Fibroblast of lung (primary cell): Measurements from ENCODE around the gene TMUB1. TPM values are rescaled to one million over a fixed set of nuclear protein-coding genes. Genes with fewer than 3 reads are reported as not detected.

ENCODE experiments used
- DNase-seq, 2 donors: peaks; one replicate each; pipeline versions ENCODE4 v3.0.0 to v3.0.0-alpha.2; 2010; ENCODE audit warnings: low read depth in 2 of 2
- H2AFZ ChIP-seq: 2 replicates; pipeline ENCODE4 v1.5.1; 2012; ENCODE audit warnings: low read length, control low read depth, inconsistent platforms
- H3K27ac ChIP-seq: 2 replicates; pipeline ENCODE4 v1.5.1; 2011; ENCODE audit warnings: low read length, control low read depth; ENCODE audit not compliant: insufficient read depth
- H3K27me3 ChIP-seq: 2 replicates; pipeline ENCODE4 v1.5.1; 2011; ENCODE audit warnings: mild to moderate bottlenecking, low read length; ENCODE audit not compliant: control insufficient read depth, insufficient read depth
- H3K36me3 ChIP-seq: 2 replicates; pipeline ENCODE4 v1.5.1; 2011; ENCODE audit warnings: low read length; ENCODE audit not compliant: control insufficient read depth, insufficient read depth
- H3K4me1 ChIP-seq: 2 replicates; pipeline ENCODE4 v1.5.1; 2011; ENCODE audit warnings: low read length; ENCODE audit not compliant: control insufficient read depth, insufficient read depth; ENCODE audit errors: extremely low read depth
- H3K4me2 ChIP-seq: 2 replicates; pipeline ENCODE4 v1.5.1; 2011; ENCODE audit warnings: low read length, control low read depth; ENCODE audit not compliant: insufficient read depth; ENCODE audit errors: extremely low read depth
- H3K4me3 ChIP-seq, 4 experiments: fragments of 200-600 bp in 1 of 4; sonication (generic) in 1 of 4; replicated peaks in 1 of 4; 2 replicates each; pipeline ENCODE4 v1.5.1; 2011 to 2016; ENCODE audit warnings: low read length in 4 of 4, low read depth in 3 of 4, mild to moderate bottlenecking in 3 of 4, control low read depth in 2 of 4, inconsistent platforms in 1 of 4, mixed read lengths in 1 of 4; ENCODE audit not compliant: insufficient read depth in 1 of 4; ENCODE audit errors: control extremely low read depth in 1 of 4
- H3K79me2 ChIP-seq: 2 replicates; pipeline ENCODE4 v1.5.1; 2012; ENCODE audit warnings: mild to moderate bottlenecking, low read length, inconsistent platforms; ENCODE audit not compliant: control insufficient read depth, insufficient read depth
- H3K9ac ChIP-seq: 2 replicates; pipeline ENCODE4 v1.5.1; 2011; ENCODE audit warnings: mild to moderate bottlenecking, low read length, control low read depth; ENCODE audit not compliant: insufficient read depth
- H3K9me3 ChIP-seq: 2 replicates; pipeline ENCODE4 v1.5.1; 2012; ENCODE audit warnings: low read depth, low read length; ENCODE audit not compliant: control insufficient read depth, insufficient read depth
- H4K20me1 ChIP-seq: 2 replicates; pipeline ENCODE4 v1.5.1; 2011; ENCODE audit warnings: low read length; ENCODE audit not compliant: control insufficient read depth, insufficient read depth; ENCODE audit errors: extremely low read depth
- CTCF ChIP-seq, 2 donors: IDR thresholded peaks in 1 of 2; conservative IDR thresholded peaks in 1 of 2; 1 replicate in 1 of 2; 2 replicates in 1 of 2; pipeline ENCODE4 v1.5.1; 2011 to 2012; ENCODE audit warnings: low read length in 2 of 2, control low read depth in 1 of 2, inconsistent platforms in 1 of 2, low read depth in 1 of 2, mild to moderate bottlenecking in 1 of 2
- EZH2 ChIP-seq: IDR thresholded peaks from 2 replicates; pipeline ENCODE4 v1.5.1; 2012; ENCODE audit warnings: low read length, control low read depth, mild to moderate bottlenecking; ENCODE audit errors: missing control alignments
- polyA plus RNA-seq, 2 donors: library from polyadenylated mRNA; depleted of rRNA in 1 of 2; stranded (reverse) in 1 of 2; unstranded in 1 of 2; fragments of >200 nt; gene quantifications; 2 replicates each; pipeline ENCODE4 v1.2.1, GENCODE V29; 2011 to 2012; ENCODE audit warnings: missing spikeins in 1 of 2
- total RNA-seq: library from RNA; depleted of rRNA; stranded (reverse); fragments of >200 nt; gene quantifications from 2 replicates; pipeline ENCODE4 v1.2.1, GENCODE V29; 2014

Gene TMUB1
- total and polyA plus RNA-seq, 2 donors (not counting 1 experiment from before 2014, with no cell fraction given), result 11.9 to 20.3 TPM

DNA sequence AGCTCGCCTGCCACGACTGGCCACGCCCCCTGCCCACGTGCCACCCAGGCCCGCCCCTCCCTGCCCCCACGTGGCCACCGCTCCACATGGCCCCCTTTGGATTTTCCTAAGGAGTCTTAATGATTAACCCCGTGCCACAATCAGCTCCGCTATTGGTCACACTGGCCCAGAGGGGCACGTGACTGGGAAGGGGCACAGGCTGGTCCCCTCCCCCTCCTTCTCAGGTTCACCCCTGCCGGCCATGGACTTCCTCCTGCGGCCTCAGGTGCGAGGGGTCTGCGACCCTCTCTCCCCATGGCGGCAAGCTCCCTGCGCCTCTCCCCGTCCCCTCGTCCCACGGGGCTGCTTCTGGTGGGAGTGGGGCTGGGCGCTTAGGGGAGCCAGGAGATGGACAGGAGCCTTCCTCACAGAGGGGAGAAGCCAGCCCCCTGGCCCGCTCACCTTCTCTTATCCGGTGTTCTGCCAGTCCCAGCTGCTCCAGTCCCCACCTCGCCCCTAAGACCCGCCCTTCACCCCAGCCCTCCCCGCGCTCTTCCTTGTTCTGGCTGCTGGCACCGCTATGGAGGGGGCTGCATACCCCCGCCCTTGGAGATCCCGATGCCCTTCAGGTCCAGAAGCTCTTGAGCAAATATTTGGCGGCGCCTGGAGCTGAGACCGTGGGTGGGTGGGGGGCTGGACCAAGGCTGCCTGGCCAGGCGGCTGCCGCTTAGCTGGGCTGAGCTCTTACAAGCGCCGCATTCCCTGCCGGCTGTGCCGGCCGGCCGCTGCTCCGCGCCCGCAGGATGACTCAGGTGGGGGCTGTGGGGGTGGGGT, 20.7 kb downstream of the TMUB1 start:
- Histone ChIP-seq H3K4me1 (peaks cover 20% of the 10 kb centered on the region), H3K27ac (peak overlapping the region; percentile 56), H3K27me3 (no peaks in the 10 kb centered on the region), H3K36me3 (peaks cover 18% of the 10 kb centered on the region), H4K20me1 (no peaks in the 10 kb centered on the region), H3K9ac (no peak overlapping the region), H3K4me3 (peak overlapping the region in 1 of 4 experiments; percentile 34), H3K4me2 (peak overlapping the region; percentile 54), H3K79me2 (peaks cover 33% of the 10 kb centered on the region), H3K9me3 (no peaks in the 10 kb centered on the region), H2AFZ (no peak overlapping the region)
- peak; percentile 59 to 88 for DNase-seq
- TF ChIP-seq CTCF (conservative IDR thresholded peaks at IDR 0.05 in 1 of 2, IDR thresholded peaks at IDR 0.05 in 1 of 2; ENCODE audit: low read depth in 1 of 2, low read length in 2 of 2) (no peak), EZH2 (no peak)

DNA sequence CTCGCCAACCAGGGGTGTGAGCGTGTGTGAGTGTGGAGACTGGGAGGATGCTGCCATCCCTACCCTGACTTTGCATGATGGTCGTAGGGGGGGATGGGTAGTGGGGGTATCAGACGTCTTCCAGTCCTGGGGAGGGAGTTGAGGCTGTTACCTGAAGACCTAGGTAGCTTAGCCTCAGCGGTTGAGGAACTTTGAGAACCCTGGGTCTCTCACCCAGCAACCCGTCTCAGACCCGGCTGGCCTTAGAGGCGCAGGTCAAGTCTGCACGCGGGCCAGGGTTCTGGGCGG, 21.2 kb downstream of the TMUB1 start:
- H3K27ac ChIP-seq, result no peak overlapping the region

More for the DNA sequence above, 21.2 kb downstream of the TMUB1 start:
- Histone ChIP-seq H3K4me2 (no peak overlapping the region), H4K20me1 (no peaks in the 10 kb centered on the region), H3K9me3 (no peaks in the 10 kb centered on the region), H3K9ac (no peak overlapping the region), H2AFZ (no peak overlapping the region), H3K27me3 (no peaks in the 10 kb centered on the region), H3K4me3 (peak overlapping the region in 1 of 4 experiments; percentile 89), H3K36me3 (peaks cover 18% of the 10 kb centered on the region), H3K4me1 (peaks cover 20% of the 10 kb centered on the region), H3K79me2 (peaks cover 33% of the 10 kb centered on the region)
- TF ChIP-seq EZH2 (no peak), CTCF (conservative IDR thresholded peaks at IDR 0.05 in 1 of 2, IDR thresholded peaks at IDR 0.05 in 1 of 2; ENCODE audit: low read depth in 1 of 2, low read length in 2 of 2) (no peak)
- no peak for DNase-seq
